Activated CD8-positive, alpha-beta T cell treated with anti-CD3 and anti-CD28 coated beads for 36 hours (primary cell): ENCODE results near the gene COBLL1. TPM values are rescaled to one million over a fixed set of nuclear protein-coding genes. Genes with fewer than 3 reads are reported as not detected.

Experiments
- ATAC-seq: fragments of 200-7000 bp; cut with Tn5 transposase; one replicate; pipeline ENCODE4 v1.10.0; 2021; ENCODE audit warnings: mild to moderate bottlenecking, moderate library complexity
- CTCF ChIA-PET: fragments of 350-600 bp; sonication (Branson Sonifier 250); formaldehyde crosslinking; loops from one replicate; lab custom pipeline; 2021; ENCODE audit warnings: antibody characterized with exemption; lab: Charles Lee
- POLR2A ChIA-PET: fragments of 350-600 bp; sonication (Branson Sonifier 250); formaldehyde crosslinking; loops from one replicate; lab custom pipeline; 2021; ENCODE audit warnings: antibody characterized with exemption; lab: Charles Lee
- DNase-seq: peaks from one replicate; pipeline ENCODE4 v3.0.0-alpha.2; 2020
- H3K27ac Mint-ChIP-seq: one replicate; pipeline ENCODE4 v1.8.0; 2021; ENCODE audit warnings: mild to moderate bottlenecking, mixed read lengths
- H3K27me3 Mint-ChIP-seq: one replicate; pipeline ENCODE4 v1.8.0; 2021; ENCODE audit warnings: mixed read lengths
- H3K36me3 Mint-ChIP-seq: one replicate; pipeline ENCODE4 v1.8.0; 2021; ENCODE audit warnings: low read depth, mixed read lengths
- H3K4me1 Mint-ChIP-seq: one replicate; pipeline ENCODE4 v1.8.0; 2021; ENCODE audit warnings: low read depth, mixed read lengths
- H3K4me3 Mint-ChIP-seq: one replicate; pipeline ENCODE4 v1.8.0; 2021; ENCODE audit warnings: mild to moderate bottlenecking, moderate library complexity, mixed read lengths
- H3K9me3 Mint-ChIP-seq: one replicate; pipeline ENCODE4 v1.8.0; 2021; ENCODE audit warnings: mixed read lengths
- intact Hi-C: fragments of 100-400 bp; cut with micrococcal nuclease; formaldehyde crosslinking; loops from one replicate; pipeline ENCODE4 v1.10.0; 2022
- total RNA-seq, 2 experiments: library from RNA; stranded (reverse); gene quantifications; one replicate each; pipeline ENCODE4 v1.2.3, GENCODE V29; 2021
- TF ChIP-seq, protein P1 (sequence below): fragments of 200-600 bp; IDR thresholded peaks from one replicate; pipeline ENCODE4 v1.8.0; 2022; ENCODE audit warnings: antibody characterized with exemption, mild to moderate bottlenecking

The COBLL1 gene
- total RNA-seq, 2 experiments from 2014 or later = 0.36 to 0.68 TPM

DNA sequence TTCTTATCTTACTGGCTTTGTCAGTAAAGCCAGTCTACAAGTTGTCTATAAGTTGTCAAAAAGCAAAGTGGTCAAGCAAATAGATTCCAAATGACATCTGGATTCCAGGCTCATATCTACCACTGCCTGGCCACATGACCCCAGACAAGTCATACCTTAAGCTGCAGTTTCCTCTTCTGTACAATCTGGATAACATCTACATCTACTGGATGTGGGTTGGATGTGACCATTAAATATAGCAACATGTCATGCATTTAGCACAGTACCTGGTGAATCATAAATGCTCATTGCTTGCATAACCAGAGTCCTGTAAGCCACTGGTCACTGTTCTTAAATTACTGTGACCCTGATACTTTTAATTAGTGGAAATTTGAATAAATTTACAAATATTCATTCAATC lies 16.8 kb downstream of the COBLL1 start:
- Mint-ChIP-seq H3K27me3 (no peaks in the 10 kb centered on the region), H3K9me3 (no peaks in the 10 kb centered on the region), H3K36me3 (no peaks in the 10 kb centered on the region), H3K4me3 (no peak overlapping the region), H3K27ac (no peak overlapping the region), H3K4me1 (no peaks in the 10 kb centered on the region)
- CTCF ChIA-PET = no interaction called here
- TF ChIP-seq, protein P1, sequence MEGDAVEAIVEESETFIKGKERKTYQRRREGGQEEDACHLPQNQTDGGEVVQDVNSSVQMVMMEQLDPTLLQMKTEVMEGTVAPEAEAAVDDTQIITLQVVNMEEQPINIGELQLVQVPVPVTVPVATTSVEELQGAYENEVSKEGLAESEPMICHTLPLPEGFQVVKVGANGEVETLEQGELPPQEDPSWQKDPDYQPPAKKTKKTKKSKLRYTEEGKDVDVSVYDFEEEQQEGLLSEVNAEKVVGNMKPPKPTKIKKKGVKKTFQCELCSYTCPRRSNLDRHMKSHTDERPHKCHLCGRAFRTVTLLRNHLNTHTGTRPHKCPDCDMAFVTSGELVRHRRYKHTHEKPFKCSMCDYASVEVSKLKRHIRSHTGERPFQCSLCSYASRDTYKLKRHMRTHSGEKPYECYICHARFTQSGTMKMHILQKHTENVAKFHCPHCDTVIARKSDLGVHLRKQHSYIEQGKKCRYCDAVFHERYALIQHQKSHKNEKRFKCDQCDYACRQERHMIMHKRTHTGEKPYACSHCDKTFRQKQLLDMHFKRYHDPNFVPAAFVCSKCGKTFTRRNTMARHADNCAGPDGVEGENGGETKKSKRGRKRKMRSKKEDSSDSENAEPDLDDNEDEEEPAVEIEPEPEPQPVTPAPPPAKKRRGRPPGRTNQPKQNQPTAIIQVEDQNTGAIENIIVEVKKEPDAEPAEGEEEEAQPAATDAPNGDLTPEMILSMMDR = no peak
- no peak for DNase-seq
- intact Hi-C loops = no loop called here
- POLR2A ChIA-PET = no interaction called here
- ATAC-seq = no peak

DNA sequence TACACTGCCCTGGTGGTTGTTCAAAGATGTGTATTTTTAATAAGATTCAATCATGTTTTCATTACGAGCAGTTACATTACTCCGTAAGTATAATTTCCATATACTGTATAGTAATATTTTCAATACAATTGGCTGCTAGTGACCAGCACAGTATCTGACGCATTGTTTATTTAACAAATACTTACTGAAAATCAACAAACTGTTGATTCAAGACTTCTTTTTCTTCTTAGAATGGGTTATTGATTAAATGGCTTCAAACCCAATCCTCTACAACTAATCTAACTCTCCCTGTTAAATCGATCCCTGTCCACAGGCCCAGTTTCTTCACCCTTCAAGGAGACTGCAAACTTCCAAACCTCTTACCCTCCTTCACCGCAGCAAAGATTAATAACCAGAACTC lies 18.5 kb downstream of the COBLL1 start:
- ChIA-PET CTCF (no interaction called here), POLR2A (no interaction called here)
- ATAC-seq (no peak), DNase-seq (no peak)
- TF ChIP-seq, protein P1 = no peak
- Mint-ChIP-seq H3K27me3 (no peaks in the 10 kb centered on the region), H3K36me3 (no peaks in the 10 kb centered on the region), H3K4me1 (no peaks in the 10 kb centered on the region), H3K4me3 (no peak overlapping the region), H3K9me3 (no peaks in the 10 kb centered on the region), H3K27ac (no peak overlapping the region)
- intact Hi-C loops = no loop called here

DNA sequence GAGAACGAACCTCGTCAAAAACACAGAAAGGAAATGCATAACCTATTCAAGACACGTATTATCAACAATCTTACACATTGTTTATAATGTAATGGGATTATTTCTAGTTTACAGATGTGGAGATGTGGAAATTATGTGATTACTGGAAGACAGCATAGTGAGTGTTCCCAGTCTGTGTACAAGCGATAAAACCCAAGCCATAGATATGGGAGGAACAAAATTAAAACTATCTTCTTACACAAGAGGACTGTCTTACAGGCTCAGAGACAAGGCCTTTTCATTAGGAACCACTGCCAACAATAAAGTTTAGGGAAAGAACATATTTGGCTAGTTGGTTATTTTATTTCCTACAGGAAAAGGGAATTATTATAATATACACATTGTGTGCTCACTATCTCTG lies 20.3 kb downstream of the COBLL1 start:
- DNase-seq (no peak), ATAC-seq (no peak)
- intact Hi-C loops = no loop called here
- CTCF ChIA-PET = no interaction called here
- Mint-ChIP-seq H3K9me3 (no peaks in the 10 kb centered on the region), H3K36me3 (no peaks in the 10 kb centered on the region), H3K4me1 (no peaks in the 10 kb centered on the region), H3K4me3 (no peak overlapping the region), H3K27me3 (no peaks in the 10 kb centered on the region), H3K27ac (no peak overlapping the region)
- POLR2A ChIA-PET = no interaction called here
- TF ChIP-seq, protein P1 = no peak

DNA sequence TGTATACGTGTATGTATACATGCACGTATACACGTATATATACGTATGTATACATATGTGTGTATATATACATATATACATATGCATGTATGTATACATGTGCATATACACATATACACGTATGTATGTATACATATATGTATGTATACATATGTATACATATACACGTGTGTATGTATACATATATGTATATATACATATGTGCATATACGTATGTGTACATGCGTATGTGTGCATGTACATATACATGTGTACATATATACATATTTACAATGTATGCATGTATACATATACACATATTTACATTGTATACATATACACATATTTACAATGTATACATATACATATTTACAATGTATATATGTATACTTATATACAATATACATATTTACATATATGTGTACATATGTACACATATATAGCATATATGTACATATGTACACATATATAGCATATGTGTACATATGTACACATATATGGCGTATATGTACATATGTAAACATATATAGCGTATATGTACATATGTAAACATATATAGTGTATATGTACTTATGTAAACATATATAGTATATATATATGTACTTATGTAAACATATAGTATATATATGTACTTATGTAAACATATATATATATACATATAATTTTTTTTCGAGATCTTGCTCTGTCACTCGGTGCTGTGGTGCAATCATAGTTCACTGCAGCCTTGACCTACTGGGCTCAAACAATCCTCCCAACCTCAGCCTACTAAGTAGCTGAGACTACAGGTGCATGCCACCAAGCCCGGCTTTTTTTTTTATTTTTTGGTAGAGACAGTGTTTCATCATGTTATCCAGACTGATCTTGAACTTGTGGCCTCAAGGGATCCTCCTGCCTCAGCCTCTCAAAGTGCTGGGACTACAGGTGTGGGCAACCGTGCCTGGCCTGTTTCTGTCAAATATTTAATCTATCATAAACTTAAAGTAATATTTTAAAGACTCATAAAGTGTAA lies 23.2 kb downstream of the COBLL1 start:
- POLR2A ChIA-PET = no interaction called here
- TF ChIP-seq, protein P1 = no peak
- Mint-ChIP-seq H3K4me1 (no peaks in the 10 kb centered on the region), H3K9me3 (no peaks in the 10 kb centered on the region), H3K27me3 (no peaks in the 10 kb centered on the region), H3K4me3 (no peak overlapping the region), H3K36me3 (no peaks in the 10 kb centered on the region), H3K27ac (no peak overlapping the region)
- ATAC-seq = no peak
- CTCF ChIA-PET = no interaction called here
- intact Hi-C loops = no loop called here
- no peak for DNase-seq

DNA sequence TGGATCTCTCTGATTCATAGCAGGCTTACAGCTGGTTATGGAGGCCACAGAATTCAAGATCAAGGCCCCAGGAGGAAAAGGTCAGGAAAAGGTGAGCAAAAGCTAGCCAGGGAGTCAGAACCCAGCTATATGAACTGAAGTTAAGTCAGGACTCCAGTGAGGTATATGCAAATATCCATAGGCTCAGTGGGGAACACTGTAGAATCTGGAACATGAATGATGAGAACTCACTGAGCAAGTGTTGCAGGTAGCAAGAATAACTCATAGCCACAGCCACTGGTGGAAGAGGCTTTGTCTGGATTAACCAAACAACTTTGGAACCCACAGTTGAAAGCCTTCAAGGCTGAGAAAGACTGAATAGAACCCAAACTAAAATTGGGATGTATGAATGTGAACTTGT lies 24.7 kb downstream of the COBLL1 start:
- DNase-seq = no peak
- POLR2A ChIA-PET = no interaction called here
- no peak overlapping the region for H3K4me3 Mint-ChIP-seq
- CTCF ChIA-PET = no interaction called here
- TF ChIP-seq, protein P1 = no peak
- H3K27me3 Mint-ChIP-seq = no peaks in the 10 kb centered on the region
- H3K4me1 Mint-ChIP-seq = no peaks in the 10 kb centered on the region
- intact Hi-C loops = no loop called here
- H3K36me3 Mint-ChIP-seq = no peaks in the 10 kb centered on the region
- no peaks in the 10 kb centered on the region for H3K9me3 Mint-ChIP-seq
- no peak for ATAC-seq
- no peak overlapping the region for H3K27ac Mint-ChIP-seq
